Naive thymus-derived CD4-positive, alpha-beta T cell (primary cell): ENCODE results near the gene RSAD1. TPM values are rescaled to one million over a fixed set of nuclear protein-coding genes. Genes with fewer than 3 reads are reported as not detected.

Experiments used
- ATAC-seq: fragments of 150-1000 bp; cut with Tn5 transposase; 2 replicates; pipeline ENCODE4 v1.10.0; 2021; ENCODE audit warnings: mild to moderate bottlenecking, moderate library complexity
- CTCF ChIA-PET: fragments of 350-600 bp; sonication (Branson Sonifier 250); formaldehyde crosslinking; loops from one replicate; lab custom pipeline; 2021; ENCODE audit warnings: antibody characterized with exemption; lab: Charles Lee
- POLR2A ChIA-PET: fragments of 350-600 bp; sonication (Branson Sonifier 250); formaldehyde crosslinking; loops from one replicate; lab custom pipeline; 2021; ENCODE audit warnings: antibody characterized with exemption, inconsistent platforms; lab: Charles Lee
- DNase-seq, 9 donors: peaks; one replicate each; pipeline versions ENCODE4 v3.0.0 to v3.0.0-alpha.2; 2020 to 2022; ENCODE audit warnings: mixed read lengths in 1 of 9
- H3K27ac ChIP-seq: one replicate; pipeline ENCODE4 v1.7.0; 2013; ENCODE audit warnings: mild to moderate bottlenecking, low read depth, low read length, moderate library complexity
- H3K27me3 ChIP-seq, 2 donors: one replicate each; pipeline ENCODE4 v1.7.0; 2013; ENCODE audit warnings: low read length in 2 of 2, mild to moderate bottlenecking in 2 of 2, moderate library complexity in 2 of 2; ENCODE audit not compliant: control insufficient read depth in 2 of 2, insufficient read depth in 2 of 2
- H3K36me3 ChIP-seq, 3 experiments: 1 replicate in 2 of 3; 2 replicates in 1 of 3; pipeline ENCODE4 v1.7.0; 2013; ENCODE audit warnings: low read length in 3 of 3, mild to moderate bottlenecking in 3 of 3, moderate library complexity in 1 of 3; ENCODE audit not compliant: insufficient read depth in 3 of 3, control insufficient read depth in 2 of 3
- H3K4me1 ChIP-seq, 2 donors: one replicate each; pipeline ENCODE4 v1.7.0; 2013; ENCODE audit warnings: low read length in 2 of 2, mild to moderate bottlenecking in 2 of 2, moderate library complexity in 1 of 2; ENCODE audit not compliant: control insufficient read depth in 2 of 2, insufficient read depth in 2 of 2
- H3K4me3 ChIP-seq: 2 replicates; pipeline ENCODE4 v1.7.0; 2013; ENCODE audit warnings: mild to moderate bottlenecking, low read length
- H3K9me3 ChIP-seq, 3 experiments: 1 replicate in 2 of 3; 2 replicates in 1 of 3; pipeline ENCODE4 v1.7.0; 2013; ENCODE audit warnings: low read length in 3 of 3; ENCODE audit not compliant: control insufficient read depth in 2 of 3
- H3K27ac Mint-ChIP-seq, 9 donors: one replicate each; pipeline ENCODE4 v1.8.0; 2020 to 2022; ENCODE audit warnings: mixed read lengths in 9 of 9, mild to moderate bottlenecking in 8 of 9, moderate library complexity in 5 of 9, inconsistent platforms in 2 of 9
- H3K27me3 Mint-ChIP-seq, 5 donors: one replicate each; pipeline ENCODE4 v1.8.0; 2021 to 2022; ENCODE audit warnings: mixed read lengths in 5 of 5, mild to moderate bottlenecking in 1 of 5
- H3K36me3 Mint-ChIP-seq, 5 donors: one replicate each; pipeline ENCODE4 v1.8.0; 2020 to 2022; ENCODE audit warnings: mixed read lengths in 5 of 5, mild to moderate bottlenecking in 3 of 5, inconsistent platforms in 1 of 5
- H3K4me1 Mint-ChIP-seq, 7 donors: one replicate each; pipeline ENCODE4 v1.8.0; 2020 to 2022; ENCODE audit warnings: mixed read lengths in 7 of 7, mild to moderate bottlenecking in 3 of 7, inconsistent platforms in 1 of 7
- H3K4me3 Mint-ChIP-seq, 10 donors: one replicate each; pipeline ENCODE4 v1.8.0; 2020 to 2022; ENCODE audit warnings: mild to moderate bottlenecking in 10 of 10, mixed read lengths in 10 of 10, moderate library complexity in 6 of 10, inconsistent platforms in 2 of 10
- H3K9me3 Mint-ChIP-seq, 11 donors: one replicate each; pipeline ENCODE4 v1.8.0; 2020 to 2022; ENCODE audit warnings: mixed read lengths in 11 of 11, mild to moderate bottlenecking in 4 of 11, inconsistent platforms in 1 of 11, moderate library complexity in 1 of 11
- intact Hi-C, 2 donors: fragments of 100-400 bp; cut with micrococcal nuclease; formaldehyde crosslinking; loops; one replicate each; pipeline ENCODE4 v1.15.1; 2023
- polyA plus RNA-seq, 2 donors: library from polyadenylated mRNA; unstranded; fragments of 300-500 nt; fragmentation: Illumina TruSeq; gene quantifications; one replicate each; pipeline ENCODE4 v1.2.3, GENCODE V29; 2021
- total RNA-seq, 6 experiments: library from RNA in 5 of 6; stranded (reverse) in 5 of 6; gene quantifications; 1 replicate in 5 of 6; 2 replicates in 1 of 6; pipeline ENCODE4 v1.2.3 and lab custom pipeline; 2021 to 2026

Gene RSAD1
- total and polyA plus RNA-seq, 7 experiments from 2014 or later: 38.3 to 91.0 (median 56.8) TPM

DNA sequence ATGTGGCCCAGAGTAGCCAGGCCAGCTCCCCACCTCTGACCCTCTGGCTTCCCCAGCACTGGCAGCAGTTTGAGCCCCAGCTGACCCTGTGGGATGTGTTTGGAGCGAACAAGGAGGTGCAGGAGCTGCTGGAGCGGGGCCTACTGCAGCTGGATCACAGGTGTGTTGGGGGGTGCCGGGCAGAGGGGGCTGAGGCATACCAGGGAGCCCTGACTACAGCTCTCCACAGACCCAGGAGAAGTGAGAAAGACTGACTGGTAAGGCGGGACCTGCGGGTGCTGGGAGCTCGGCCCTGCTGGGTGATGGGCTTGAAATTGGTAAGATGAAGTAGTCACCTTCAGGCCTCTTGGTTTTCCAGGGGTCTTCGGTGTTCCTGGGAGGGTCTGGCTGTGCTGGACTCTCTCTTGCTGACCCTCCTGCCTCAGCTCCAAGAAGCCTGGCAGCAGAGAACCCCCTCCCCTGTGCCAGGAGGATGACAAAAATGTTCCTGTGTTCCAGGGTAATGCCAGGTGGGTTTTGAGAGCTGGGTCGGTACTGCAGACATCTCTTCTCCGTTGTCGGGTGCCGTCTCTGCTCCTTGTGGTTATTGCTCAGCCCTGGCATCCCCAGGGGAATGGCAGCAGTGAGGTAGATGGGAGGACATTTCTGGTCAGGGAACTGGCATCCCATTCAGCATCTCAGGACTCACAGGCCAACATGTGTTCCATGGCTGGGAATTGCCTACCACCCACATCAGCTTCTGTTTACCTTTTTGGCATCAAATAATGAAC lies 5.9 kb downstream of the RSAD1 start:
- peak overlapping the region in 2 of 9 donors; percentile 28 to 38 for H3K27ac Mint-ChIP-seq
- ChIA-PET POLR2A (interaction anchor here (1.4 to 1.8 kb wide), 2 partner anchors 16 to 88 kb away, joined by 4 to 5 read pairs; partner anchors contain the start of gene LRRC59), CTCF (interaction anchor here (0.6 to 3.1 kb wide), 3 partner anchors 17 to 141 kb away, joined by 3 to 11 read pairs (median 3); no protein-coding TSS in a partner anchor)
- DNase-seq (no peak), ATAC-seq (no peak)
- H3K36me3 Mint-ChIP-seq: peaks cover 0 to 26% (median 7%) of the 10 kb centered on the region in 5 donors
- H3K4me1 Mint-ChIP-seq: peaks cover 10 to 16% (median 13%) of the 10 kb centered on the region in 7 donors
- H3K9me3 ChIP-seq: no peaks in the 10 kb centered on the region
- H3K4me1 ChIP-seq: peaks cover 3% of the 10 kb centered on the region in 2 donors
- H3K9me3 Mint-ChIP-seq: no peaks in the 10 kb centered on the region
- peaks cover 0 to 46% (median 3%) of the 10 kb centered on the region in 3 experiments for H3K36me3 ChIP-seq
- H3K4me3 Mint-ChIP-seq: no peak overlapping the region
- no peak overlapping the region for H3K27ac ChIP-seq
- no peaks in the 10 kb centered on the region for H3K27me3 ChIP-seq
- intact Hi-C loops: no loop called here
- no peak overlapping the region for H3K4me3 ChIP-seq
- no peaks in the 10 kb centered on the region for H3K27me3 Mint-ChIP-seq

DNA sequence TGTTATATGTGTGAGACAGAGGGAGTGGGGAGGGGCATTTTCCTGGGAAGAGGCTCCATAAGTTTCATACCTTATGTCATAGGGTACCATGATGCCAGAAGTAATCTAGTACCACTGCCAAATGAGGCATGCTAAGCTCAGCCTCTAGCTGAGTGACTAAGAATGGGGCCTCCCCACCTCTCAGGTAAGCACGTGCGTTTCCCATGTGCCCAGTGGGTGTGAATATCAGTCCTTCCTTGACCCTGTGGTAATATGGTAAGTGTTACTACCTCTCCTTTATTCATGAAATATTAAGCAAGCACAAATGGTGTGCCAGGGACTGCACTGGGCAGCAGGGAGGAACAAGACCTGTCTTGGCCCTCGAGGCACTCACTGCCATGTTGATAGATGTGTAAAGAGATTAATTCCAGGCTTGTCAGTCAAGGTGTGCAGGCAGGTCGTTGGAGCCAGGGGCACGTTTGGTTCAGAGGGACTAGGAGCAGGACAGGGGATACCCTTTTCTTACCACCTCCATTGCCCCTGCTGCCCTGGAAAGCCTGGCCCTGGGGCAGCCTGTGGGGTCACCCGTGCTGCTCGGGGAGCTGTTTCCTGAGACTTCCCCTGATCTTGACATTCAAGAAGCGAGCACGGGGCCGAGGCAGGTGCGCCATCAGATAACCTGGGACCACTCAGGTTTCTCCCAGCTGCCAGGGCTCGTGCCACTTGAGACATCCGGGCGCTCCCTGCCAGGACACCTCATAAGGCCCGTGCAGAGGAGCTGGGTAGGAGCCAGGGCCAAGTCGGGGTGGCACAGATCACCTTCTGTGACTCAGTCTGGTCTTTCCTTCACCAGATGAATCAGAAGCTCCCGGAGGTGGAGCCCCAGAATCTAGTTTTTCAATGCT lies 8.8 kb downstream of the RSAD1 start:
- intact Hi-C loops: no loop called here
- Mint-ChIP-seq H3K36me3 (peaks cover 0 to 22% (median 7%) of the 10 kb centered on the region in 5 donors), H3K9me3 (no peaks in the 10 kb centered on the region), H3K27ac (no peak overlapping the region), H3K27me3 (no peaks in the 10 kb centered on the region), H3K4me3 (no peak overlapping the region), H3K4me1 (peaks cover 0 to 4% (median 0%) of the 10 kb centered on the region in 7 donors)
- Histone ChIP-seq H3K4me1 (no peaks in the 10 kb centered on the region), H3K27me3 (no peaks in the 10 kb centered on the region), H3K4me3 (no peak overlapping the region), H3K36me3 (peaks cover 0 to 37% (median 3%) of the 10 kb centered on the region in 3 experiments), H3K9me3 (no peaks in the 10 kb centered on the region), H3K27ac (no peak overlapping the region)
- ATAC-seq (no peak), DNase-seq (no peak)
- POLR2A ChIA-PET: interaction anchor here (0.6 kb wide), 1 partner anchor 9 kb away, joined by 3 read pairs; no protein-coding TSS in a partner anchor
- CTCF ChIA-PET: interaction anchor here (0.6 kb wide), 1 partner anchor 12 kb away, joined by 3 read pairs; no protein-coding TSS in a partner anchor

DNA sequence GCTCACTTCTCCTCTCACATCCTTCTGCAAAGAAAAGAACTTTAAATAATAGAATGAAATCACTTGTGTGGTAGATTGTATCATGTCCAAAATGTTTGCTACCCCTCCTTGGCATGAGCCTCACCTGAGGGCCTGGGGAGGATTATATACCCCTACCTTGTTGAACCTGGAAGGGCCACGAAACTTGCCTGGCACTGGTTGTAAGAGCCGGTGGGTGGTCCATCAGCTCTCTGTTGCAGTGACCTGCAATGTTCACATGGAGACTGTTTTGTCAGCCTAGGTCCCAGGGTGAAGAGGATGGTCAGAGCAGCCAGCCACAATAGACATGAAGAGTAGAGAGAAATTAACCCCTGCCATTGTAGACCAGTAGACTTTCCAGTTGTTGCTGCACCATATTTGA lies 10.2 kb downstream of the RSAD1 start:
- no peak overlapping the region for H3K4me3 ChIP-seq
- H3K4me3 Mint-ChIP-seq: no peak overlapping the region
- intact Hi-C loops: no loop called here
- no peak for DNase-seq
- no peak overlapping the region for H3K27ac ChIP-seq
- H3K9me3 Mint-ChIP-seq: no peaks in the 10 kb centered on the region
- no peak for ATAC-seq
- ChIA-PET CTCF (interaction anchor here (0.5 to 1.3 kb wide), 3 partner anchors 10 to 1697 kb away, joined by 3 to 5 read pairs (median 3); partner anchors contain the start of gene RSAD1), POLR2A (interaction anchor here (0.6 kb wide), 1 partner anchor 10 kb away, joined by 3 read pairs; the partner anchor contains the start of gene RSAD1)
- H3K27me3 Mint-ChIP-seq: no peaks in the 10 kb centered on the region
- no peaks in the 10 kb centered on the region for H3K27me3 ChIP-seq
- H3K4me1 ChIP-seq: no peaks in the 10 kb centered on the region
- H3K27ac Mint-ChIP-seq: no peak overlapping the region
- no peaks in the 10 kb centered on the region for H3K9me3 ChIP-seq
- H3K4me1 Mint-ChIP-seq: peaks cover 0 to 2% (median 0%) of the 10 kb centered on the region in 7 donors
- peaks cover 0 to 15% (median 3%) of the 10 kb centered on the region in 5 donors for H3K36me3 Mint-ChIP-seq
- peaks cover 0 to 24% (median 0%) of the 10 kb centered on the region in 3 experiments for H3K36me3 ChIP-seq

DNA sequence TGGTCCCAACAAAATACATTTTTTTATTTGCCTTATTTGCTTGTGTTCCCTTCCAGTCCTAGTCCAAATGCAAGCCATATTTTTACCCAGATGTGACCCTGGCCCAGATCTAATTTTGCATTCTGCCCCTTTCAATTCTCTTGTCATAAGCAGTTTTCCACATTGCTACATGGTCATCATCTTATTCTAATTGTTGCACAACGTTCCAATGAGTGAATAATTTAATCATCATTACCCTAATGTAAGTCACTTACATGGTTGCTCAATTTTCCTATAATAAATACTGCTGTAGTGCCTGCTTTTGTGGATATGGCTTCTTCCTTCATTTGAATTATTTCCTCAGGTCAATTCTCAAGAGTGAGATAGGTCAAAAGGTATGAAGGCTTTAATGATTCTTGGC lies 12.8 kb downstream of the RSAD1 start:
- Histone ChIP-seq H3K36me3 (no peaks in the 10 kb centered on the region), H3K4me3 (no peak overlapping the region), H3K27me3 (no peaks in the 10 kb centered on the region), H3K9me3 (no peaks in the 10 kb centered on the region), H3K4me1 (no peaks in the 10 kb centered on the region), H3K27ac (no peak overlapping the region)
- ATAC-seq (no peak), DNase-seq (no peak)
- Mint-ChIP-seq H3K4me3 (no peak overlapping the region), H3K4me1 (peaks cover 0 to 2% (median 0%) of the 10 kb centered on the region in 7 donors), H3K9me3 (no peaks in the 10 kb centered on the region), H3K36me3 (peaks cover 0 to 5% (median 0%) of the 10 kb centered on the region in 5 donors), H3K27ac (no peak overlapping the region), H3K27me3 (peaks cover 0 to 5% (median 0%) of the 10 kb centered on the region in 5 donors)
- POLR2A ChIA-PET: no interaction called here
- CTCF ChIA-PET: interaction anchor here (0.6 kb wide), 1 partner anchor 14 kb away, joined by 4 read pairs; no protein-coding TSS in a partner anchor
- intact Hi-C loops: no loop called here

DNA sequence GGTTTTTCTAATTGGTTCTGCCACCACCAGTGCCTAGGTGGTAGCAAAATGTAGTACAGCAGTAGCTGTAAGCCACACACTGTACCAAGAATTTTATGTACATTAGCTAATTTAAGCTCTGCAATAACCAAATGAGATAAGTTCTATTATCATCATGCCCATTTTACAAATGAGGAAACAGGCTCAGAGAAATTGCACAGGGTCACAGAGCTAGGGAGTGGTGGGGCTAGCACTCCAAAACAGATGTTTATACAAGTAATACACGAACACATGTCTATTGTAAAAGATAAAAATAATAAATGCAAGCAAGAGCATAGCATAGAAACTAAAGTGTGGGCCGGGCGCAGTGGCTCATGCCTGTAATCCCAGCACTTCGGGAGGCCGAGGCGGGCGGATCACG lies 13.6 kb downstream of the RSAD1 start:
- no peak for DNase-seq
- Histone ChIP-seq H3K36me3 (no peaks in the 10 kb centered on the region), H3K4me3 (no peak overlapping the region), H3K9me3 (no peaks in the 10 kb centered on the region), H3K4me1 (no peaks in the 10 kb centered on the region), H3K27ac (no peak overlapping the region), H3K27me3 (no peaks in the 10 kb centered on the region)
- ChIA-PET POLR2A (no interaction called here), CTCF (interaction anchor here (0.6 kb wide), 1 partner anchor 14 kb away, joined by 4 read pairs; no protein-coding TSS in a partner anchor)
- intact Hi-C loops: no loop called here
- no peak for ATAC-seq
- H3K27ac Mint-ChIP-seq: no peak overlapping the region
- peaks cover 0 to 5% (median 0%) of the 10 kb centered on the region in 5 donors for H3K36me3 Mint-ChIP-seq
- no peak overlapping the region for H3K4me3 Mint-ChIP-seq
- peaks cover 0 to 5% (median 0%) of the 10 kb centered on the region in 5 donors for H3K27me3 Mint-ChIP-seq
- no peaks in the 10 kb centered on the region for H3K9me3 Mint-ChIP-seq
- peaks cover 0 to 2% (median 0%) of the 10 kb centered on the region in 7 donors for H3K4me1 Mint-ChIP-seq

DNA sequence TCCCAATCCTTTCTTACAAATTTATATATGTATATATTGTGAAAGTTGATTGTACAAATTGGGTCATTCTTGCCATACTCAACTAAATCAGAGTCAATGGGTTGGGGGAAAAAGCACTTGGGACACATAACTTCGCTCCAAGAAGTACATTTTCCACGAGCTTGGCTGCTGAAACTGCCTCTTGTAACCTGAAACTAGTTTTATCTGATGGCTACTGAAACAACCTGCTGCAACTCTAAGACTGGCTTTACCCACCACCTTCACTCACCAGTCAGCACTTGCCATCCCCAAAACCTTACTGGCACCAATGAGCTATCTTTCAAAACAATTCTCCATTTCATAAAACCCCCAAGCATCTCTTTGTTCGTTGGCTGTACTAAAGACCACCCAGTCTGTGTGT lies 15.1 kb downstream of the RSAD1 start:
- H3K27ac Mint-ChIP-seq: no peak overlapping the region
- POLR2A ChIA-PET: interaction anchor here (1.1 kb wide), 1 partner anchor 11 kb away, joined by 3 read pairs; no protein-coding TSS in a partner anchor
- H3K27me3 Mint-ChIP-seq: peaks cover 0 to 7% (median 0%) of the 10 kb centered on the region in 5 donors
- Histone ChIP-seq H3K4me3 (no peak overlapping the region), H3K4me1 (no peaks in the 10 kb centered on the region), H3K27ac (no peak overlapping the region), H3K36me3 (no peaks in the 10 kb centered on the region), H3K9me3 (no peaks in the 10 kb centered on the region), H3K27me3 (no peaks in the 10 kb centered on the region)
- H3K9me3 Mint-ChIP-seq: no peaks in the 10 kb centered on the region
- CTCF ChIA-PET: interaction anchor here (0.7 to 1.2 kb wide), 2 partner anchors 14 to 48 kb away, joined by 3 read pairs; no protein-coding TSS in a partner anchor
- intact Hi-C loops: no loop called here
- peaks cover 0 to 2% (median 0%) of the 10 kb centered on the region in 7 donors for H3K4me1 Mint-ChIP-seq
- no peak overlapping the region for H3K4me3 Mint-ChIP-seq
- peaks cover 0 to 1% (median 0%) of the 10 kb centered on the region in 5 donors for H3K36me3 Mint-ChIP-seq
- DNase-seq (no peak), ATAC-seq (no peak)
